Vagina (tissue), 2 donors: ENCODE data around the gene MEIS1. TPM values are rescaled to one million over a fixed set of nuclear protein-coding genes. Genes with fewer than 3 reads are reported as not detected.

Experiments
- DNase-seq, 2 donors: peaks; one replicate each; pipeline ENCODE4 v3.0.0-alpha.2; 2017; ENCODE audit errors: extremely low spot score in 2 of 2
- H3K27ac ChIP-seq: fragments of 200-600 bp; sonication (generic); one replicate; pipeline ENCODE4 v1.5.1; 2019
- H3K27me3 ChIP-seq: fragments of 200-600 bp; sonication (generic); one replicate; pipeline ENCODE4 v1.5.1; 2019
- H3K36me3 ChIP-seq, 2 donors: fragments of 200-600 bp; sonication (generic); one replicate each; pipeline ENCODE4 v1.5.1; 2017 to 2019
- H3K4me1 ChIP-seq: fragments of 200-600 bp; sonication (generic); one replicate; pipeline ENCODE4 v1.5.1; 2019
- H3K4me3 ChIP-seq, 2 donors: fragments of 200-600 bp; sonication (generic); 1 replicate in 1 of 2; 2 replicates in 1 of 2; pipeline ENCODE4 v1.5.1; 2016 to 2019
- H3K9me3 ChIP-seq: fragments of 200-600 bp; sonication (generic); one replicate; pipeline ENCODE4 v1.5.1; 2019
- POLR2A ChIP-seq, 2 donors: fragments of 450-650 bp; IDR thresholded peaks; one replicate each; pipeline ENCODE4 v1.6.1; 2017; ENCODE audit warnings: antibody characterized with exemption in 2 of 2, mild to moderate bottlenecking in 2 of 2, moderate library complexity in 2 of 2
- POLR2AphosphoS5 ChIP-seq, 2 donors: sonication (generic); formaldehyde crosslinking; IDR thresholded peaks; one replicate each; pipeline ENCODE4 v1.9.0; 2017; ENCODE audit warnings: antibody characterized with exemption in 2 of 2, mild to moderate bottlenecking in 2 of 2, low read depth in 1 of 2; ENCODE audit not compliant: insufficient read depth in 1 of 2
- intact Hi-C: fragments of 100-400 bp; cut with DNase I; formaldehyde crosslinking; loops from one replicate; pipeline ENCODE4 v1.15.1; 2023
- total RNA-seq: library from RNA; depleted of rRNA; stranded (reverse); fragments of >200 nt; gene quantifications from one replicate; pipeline ENCODE4 v1.2.3, GENCODE V29; 2016
- TF ChIP-seq, protein P1 (sequence below), 3 experiments: fragments of 450-650 bp in 2 of 3; fragments of 200-600 bp in 1 of 3; sonication (generic) in 1 of 3; IDR thresholded peaks; one replicate each; pipeline ENCODE4 v1.5.1; 2017 to 2019; ENCODE audit warnings: antibody characterized with exemption in 3 of 3, mild to moderate bottlenecking in 2 of 3, moderate library complexity in 2 of 3

The MEIS1 gene
- total RNA-seq, 1 donor from 2014 or later = 80.5 TPM

DNA sequence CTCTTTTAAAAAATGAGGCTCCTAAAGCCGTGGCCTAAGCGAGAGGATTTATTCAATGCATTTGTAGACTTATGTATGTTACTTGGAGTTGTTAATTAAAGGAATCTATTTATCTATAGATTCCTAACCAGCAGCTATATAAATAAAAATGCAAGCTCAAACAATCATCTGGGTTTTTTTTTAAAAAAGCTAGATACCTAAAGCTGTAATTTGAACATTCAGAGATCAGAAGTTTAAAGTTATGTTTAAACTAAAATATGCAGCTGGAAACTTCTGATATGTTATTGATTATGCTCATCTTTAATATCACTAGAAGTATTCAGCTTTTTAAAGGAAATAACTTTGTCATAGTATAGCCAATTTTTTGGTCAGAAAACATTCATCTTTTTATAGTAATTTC lies 1.0 kb downstream of the MEIS1 start:
- no peaks in the 10 kb centered on the region for H3K27me3 ChIP-seq
- intact Hi-C loops = no loop called here
- H3K4me1 ChIP-seq = peaks cover 12% of the 10 kb centered on the region
- no peak for DNase-seq
- H3K36me3 ChIP-seq = peaks cover 0 to 6% of the 10 kb centered on the region in 2 donors
- peak overlapping the region; percentile 72 to 77 for H3K4me3 ChIP-seq
- H3K27ac ChIP-seq = peak overlapping the region; percentile 98
- TF ChIP-seq, protein P1, sequence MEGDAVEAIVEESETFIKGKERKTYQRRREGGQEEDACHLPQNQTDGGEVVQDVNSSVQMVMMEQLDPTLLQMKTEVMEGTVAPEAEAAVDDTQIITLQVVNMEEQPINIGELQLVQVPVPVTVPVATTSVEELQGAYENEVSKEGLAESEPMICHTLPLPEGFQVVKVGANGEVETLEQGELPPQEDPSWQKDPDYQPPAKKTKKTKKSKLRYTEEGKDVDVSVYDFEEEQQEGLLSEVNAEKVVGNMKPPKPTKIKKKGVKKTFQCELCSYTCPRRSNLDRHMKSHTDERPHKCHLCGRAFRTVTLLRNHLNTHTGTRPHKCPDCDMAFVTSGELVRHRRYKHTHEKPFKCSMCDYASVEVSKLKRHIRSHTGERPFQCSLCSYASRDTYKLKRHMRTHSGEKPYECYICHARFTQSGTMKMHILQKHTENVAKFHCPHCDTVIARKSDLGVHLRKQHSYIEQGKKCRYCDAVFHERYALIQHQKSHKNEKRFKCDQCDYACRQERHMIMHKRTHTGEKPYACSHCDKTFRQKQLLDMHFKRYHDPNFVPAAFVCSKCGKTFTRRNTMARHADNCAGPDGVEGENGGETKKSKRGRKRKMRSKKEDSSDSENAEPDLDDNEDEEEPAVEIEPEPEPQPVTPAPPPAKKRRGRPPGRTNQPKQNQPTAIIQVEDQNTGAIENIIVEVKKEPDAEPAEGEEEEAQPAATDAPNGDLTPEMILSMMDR (IDR thresholded peaks at IDR 0.05) = no peak
- TF ChIP-seq POLR2A (IDR thresholded peaks at IDR 0.05) (no peak), POLR2AphosphoS5 (IDR thresholded peaks at IDR 0.05; ENCODE audit: insufficient read depth in 1 of 2, low read depth in 1 of 2) (no peak)
- H3K9me3 ChIP-seq = no peaks in the 10 kb centered on the region

DNA sequence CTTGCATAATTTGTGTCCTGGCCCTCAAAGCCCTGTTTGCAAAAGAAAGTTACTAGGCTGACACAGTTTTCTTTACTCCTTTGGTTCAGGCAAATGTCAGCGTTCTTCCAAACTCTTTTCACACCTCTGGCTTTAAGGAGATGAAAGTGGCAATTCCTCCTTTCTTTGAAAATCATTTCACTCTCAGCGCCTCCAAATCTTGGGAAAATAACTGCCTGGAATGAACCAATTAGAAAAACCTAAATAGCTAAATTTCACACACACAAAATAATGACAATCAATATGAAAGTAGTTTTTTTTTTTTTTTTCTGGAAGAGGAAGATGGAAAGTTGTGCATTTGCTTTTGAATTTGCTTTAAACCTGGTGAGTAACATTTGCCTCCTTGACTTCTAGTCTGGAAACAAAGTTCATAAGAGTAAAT lies 1.7 kb downstream of the MEIS1 start:
- Histone ChIP-seq H3K9me3 (no peaks in the 10 kb centered on the region), H3K4me1 (peaks cover 12% of the 10 kb centered on the region), H3K27ac (peak overlapping the region; percentile 98), H3K27me3 (no peaks in the 10 kb centered on the region), H3K4me3 (peak overlapping the region; percentile 72 to 77), H3K36me3 (peaks cover 0 to 6% of the 10 kb centered on the region in 2 donors)
- TF ChIP-seq POLR2A (IDR thresholded peaks at IDR 0.05) = no peak
- no peak for TF ChIP-seq POLR2AphosphoS5 (IDR thresholded peaks at IDR 0.05; ENCODE audit: insufficient read depth in 1 of 2, low read depth in 1 of 2)
- TF ChIP-seq, protein P1 (IDR thresholded peaks at IDR 0.05) = no peak
- no peak for DNase-seq
- intact Hi-C loops = no loop called here

- Histone ChIP-seq H3K27me3 (no peaks in the 10 kb centered on the region), H3K9me3 (no peaks in the 10 kb centered on the region), H3K36me3 (peaks cover 0 to 6% of the 10 kb centered on the region in 2 donors), H3K4me3 (peak overlapping the region; percentile 72 to 77), H3K4me1 (peaks cover 9% of the 10 kb centered on the region), H3K27ac (peak overlapping the region; percentile 98)
- intact Hi-C loops = no loop called here
- no peak for DNase-seq
- TF ChIP-seq POLR2A (IDR thresholded peaks at IDR 0.05) (no peak), POLR2AphosphoS5 (IDR thresholded peaks at IDR 0.05; ENCODE audit: insufficient read depth in 1 of 2, low read depth in 1 of 2) (no peak)
- TF ChIP-seq, protein P1 (IDR thresholded peaks at IDR 0.05) = no peak
Measured at GRCh38 chr2:66437109-66437690, 2.3 kb downstream of the MEIS1 start.

DNA sequence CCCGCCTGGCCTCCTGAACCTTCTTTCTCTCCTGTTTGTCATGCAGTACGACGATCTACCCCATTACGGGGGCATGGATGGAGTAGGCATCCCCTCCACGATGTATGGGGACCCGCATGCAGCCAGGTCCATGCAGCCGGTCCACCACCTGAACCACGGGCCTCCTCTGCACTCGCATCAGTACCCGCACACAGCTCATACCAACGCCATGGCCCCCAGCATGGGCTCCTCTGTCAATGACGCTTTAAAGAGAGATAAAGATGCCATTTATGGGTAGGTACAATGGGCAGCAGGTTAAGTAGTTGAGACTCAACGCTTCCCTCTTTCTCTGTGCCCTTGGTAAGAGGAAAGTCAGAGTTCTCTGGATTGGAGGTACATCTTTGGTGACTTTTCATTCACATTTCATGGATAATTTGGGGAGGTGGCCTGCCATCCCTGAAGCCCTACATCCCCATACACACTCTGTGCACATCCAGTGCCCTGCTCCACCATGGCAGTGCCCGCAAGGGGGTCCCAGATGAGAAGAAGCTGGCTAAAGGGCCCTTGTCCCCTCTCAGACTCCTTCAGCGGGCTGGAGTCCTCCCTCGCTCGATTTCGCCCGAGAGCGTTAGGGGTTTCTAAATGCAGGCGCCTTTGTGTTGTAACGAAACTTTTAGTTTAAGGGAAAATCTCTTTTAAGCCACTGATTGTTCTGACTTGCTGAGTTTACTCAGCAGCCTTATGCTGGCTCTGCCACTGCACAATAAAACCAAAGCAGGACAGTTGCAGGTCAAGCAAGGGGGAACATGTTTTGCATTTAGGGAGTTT lies 3.0 kb downstream of the MEIS1 start:
- peak overlapping the region; percentile 72 to 77 for H3K4me3 ChIP-seq
- TF ChIP-seq POLR2AphosphoS5 (IDR thresholded peaks at IDR 0.05; ENCODE audit: insufficient read depth in 1 of 2, low read depth in 1 of 2) (peak in 1 of 2 donors; percentile 59), POLR2A (IDR thresholded peaks at IDR 0.05) (no peak)
- peaks cover 0 to 6% of the 10 kb centered on the region in 2 donors for H3K36me3 ChIP-seq
- intact Hi-C loops = loop anchor here (2.0 kb wide), 1 partner anchor 257 kb away; no protein-coding TSS in a partner anchor
- DNase-seq = no peak
- peak overlapping the region; percentile 98 for H3K27ac ChIP-seq
- H3K27me3 ChIP-seq = no peaks in the 10 kb centered on the region
- no peaks in the 10 kb centered on the region for H3K9me3 ChIP-seq
- peaks cover 9% of the 10 kb centered on the region for H3K4me1 ChIP-seq

DNA sequence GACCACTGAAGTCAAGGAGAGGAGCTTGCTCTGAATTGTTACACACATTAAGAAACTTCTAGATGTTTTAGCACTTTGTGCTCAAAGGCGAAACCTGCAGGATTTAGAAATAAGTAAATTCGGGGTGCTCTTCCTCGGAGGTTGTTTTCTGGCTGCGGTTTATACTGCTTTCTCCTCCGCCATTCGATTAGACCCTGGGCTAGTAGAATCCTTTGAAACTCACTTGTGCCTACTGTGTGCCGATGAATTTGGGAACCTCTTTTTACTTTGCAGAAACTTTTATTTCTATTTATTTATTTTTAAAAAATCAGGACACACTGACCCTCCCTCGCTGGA lies 3.5 kb downstream of the MEIS1 start:
- Histone ChIP-seq H3K9me3 (no peaks in the 10 kb centered on the region), H3K4me1 (peaks cover 15% of the 10 kb centered on the region), H3K36me3 (peaks cover 0 to 10% of the 10 kb centered on the region in 2 donors), H3K27ac (peak overlapping the region; percentile 98), H3K27me3 (no peaks in the 10 kb centered on the region), H3K4me3 (peak overlapping the region; percentile 72 to 77)
- DNase-seq = no peak
- TF ChIP-seq, protein P1 (IDR thresholded peaks at IDR 0.05) = no peak
- no peak for TF ChIP-seq POLR2AphosphoS5 (IDR thresholded peaks at IDR 0.05; ENCODE audit: insufficient read depth in 1 of 2, low read depth in 1 of 2)
- no peak for TF ChIP-seq POLR2A (IDR thresholded peaks at IDR 0.05)
- intact Hi-C loops = loop anchor here (2.0 kb wide), 1 partner anchor 256 kb away; no protein-coding TSS in a partner anchor
